Measurements from ENCODE around the gene AMOTL2. TPM values are rescaled to one million over a fixed set of nuclear protein-coding genes. Genes with fewer than 3 reads are reported as not detected.

The AMOTL2 gene
- total and polyA plus RNA-seq, 2 donors (not counting 1 experiment from before 2014, with no cell fraction given), result not detected

DNA sequence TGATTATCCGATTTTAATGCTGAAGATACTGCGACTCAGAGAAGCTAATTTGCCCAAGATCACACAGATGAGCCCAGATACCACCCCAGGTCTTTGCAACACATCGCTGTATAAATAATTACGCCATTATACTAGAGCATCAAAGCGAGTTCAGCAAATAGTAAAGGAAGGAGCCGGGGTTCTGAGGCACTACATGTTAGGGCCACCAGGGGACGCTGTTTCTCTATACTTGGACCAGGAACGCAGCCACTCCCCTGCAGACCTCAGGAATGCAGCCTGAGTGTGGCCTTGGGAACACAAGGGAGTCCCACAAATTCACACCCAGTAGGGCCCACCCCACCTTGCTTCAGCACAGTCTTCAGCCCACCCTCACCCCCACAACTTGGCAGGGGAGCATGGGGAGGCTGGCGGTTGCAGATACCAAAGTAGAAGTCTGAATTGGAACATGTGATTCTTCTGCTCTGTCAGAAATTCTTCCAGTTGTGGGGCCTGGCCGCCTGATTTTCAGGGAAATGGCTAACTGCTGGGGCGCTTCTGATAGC lies 65.8 kb downstream of the AMOTL2 start:
- H3K9me3 ChIP-seq (ENCODE audit: control extremely low read depth in 1 of 3, control insufficient read depth in 2 of 3, insufficient read depth in 1 of 3, low read length in 2 of 3), result peaks cover 0 to 5% (median 0%) of the 10 kb centered on the region in 3 donors
- no peak overlapping the region for H3K27ac ChIP-seq (ENCODE audit: low read length in 2 of 2)
- no peak overlapping the region for H3K9ac ChIP-seq (ENCODE audit: low read length)
- CTCF ChIA-PET, result interaction anchor here (0.6 to 3.3 kb wide), 12 partner anchors 8 to 1563 kb away, joined by 3 to 17 read pairs (median 4); no protein-coding TSS in a partner anchor
- Mint-ChIP-seq H3K9me3 (ENCODE audit: insufficient read depth) (no peaks in the 10 kb centered on the region), H3K27ac (no peak overlapping the region), H3K4me1 (peaks cover 3% of the 10 kb centered on the region), H3K4me3 (no peak overlapping the region), H3K27me3 (peaks cover 27% of the 10 kb centered on the region)
- intact Hi-C loops (cut with micrococcal nuclease), result loop anchor here (1.0 kb wide), 2 partner anchors 166 to 184 kb away; no protein-coding TSS in a partner anchor
- no peaks in the 10 kb centered on the region for H4K20me1 ChIP-seq (ENCODE audit: control insufficient read depth, insufficient read depth, low read length, poor library complexity, severe bottlenecking)
- POLR2A ChIA-PET, result no interaction called here
- no peaks in the 10 kb centered on the region for H3K79me2 ChIP-seq (ENCODE audit: control insufficient read depth, insufficient read depth, low read length)
- 22% methylated on average over 9 of the region's 11 CpGs for WGBS (ENCODE audit: insufficient coverage)
- H2AFZ ChIP-seq (ENCODE audit: insufficient read depth, low read depth, low read length, poor library complexity, severe bottlenecking), result peak overlapping the region; percentile 53
- no peaks in the 10 kb centered on the region for H3K36me3 ChIP-seq (replicated peaks in 1 of 2; ENCODE audit: control extremely low read depth in 1 of 2, control insufficient read depth in 1 of 2, extremely low read depth in 1 of 2, insufficient read depth in 2 of 2, low read length in 1 of 2)
- peak; percentile 66 for DNase-seq
- peaks cover 2 to 6% of the 10 kb centered on the region in 2 donors for H3K4me1 ChIP-seq (ENCODE audit: control insufficient read depth in 2 of 2, insufficient read depth in 2 of 2, low read length in 2 of 2)
- peak; percentile 80 for ATAC-seq (ENCODE audit: low read depth)
- H3K4me3 ChIP-seq (ENCODE audit: control extremely low read depth in 1 of 5, extremely low read depth in 1 of 5, insufficient read depth in 1 of 5, low read depth in 2 of 5, low read length in 4 of 5), result peak overlapping the region in 1 of 5 experiments; percentile 18
- peaks cover 0 to 28% (median 9%) of the 10 kb centered on the region in 4 experiments for H3K27me3 ChIP-seq (replicated peaks in 1 of 4; ENCODE audit: control extremely low read depth in 1 of 4, control insufficient read depth in 3 of 4, insufficient read depth in 4 of 4, low read length in 3 of 4)
- TF ChIP-seq, protein P1, sequence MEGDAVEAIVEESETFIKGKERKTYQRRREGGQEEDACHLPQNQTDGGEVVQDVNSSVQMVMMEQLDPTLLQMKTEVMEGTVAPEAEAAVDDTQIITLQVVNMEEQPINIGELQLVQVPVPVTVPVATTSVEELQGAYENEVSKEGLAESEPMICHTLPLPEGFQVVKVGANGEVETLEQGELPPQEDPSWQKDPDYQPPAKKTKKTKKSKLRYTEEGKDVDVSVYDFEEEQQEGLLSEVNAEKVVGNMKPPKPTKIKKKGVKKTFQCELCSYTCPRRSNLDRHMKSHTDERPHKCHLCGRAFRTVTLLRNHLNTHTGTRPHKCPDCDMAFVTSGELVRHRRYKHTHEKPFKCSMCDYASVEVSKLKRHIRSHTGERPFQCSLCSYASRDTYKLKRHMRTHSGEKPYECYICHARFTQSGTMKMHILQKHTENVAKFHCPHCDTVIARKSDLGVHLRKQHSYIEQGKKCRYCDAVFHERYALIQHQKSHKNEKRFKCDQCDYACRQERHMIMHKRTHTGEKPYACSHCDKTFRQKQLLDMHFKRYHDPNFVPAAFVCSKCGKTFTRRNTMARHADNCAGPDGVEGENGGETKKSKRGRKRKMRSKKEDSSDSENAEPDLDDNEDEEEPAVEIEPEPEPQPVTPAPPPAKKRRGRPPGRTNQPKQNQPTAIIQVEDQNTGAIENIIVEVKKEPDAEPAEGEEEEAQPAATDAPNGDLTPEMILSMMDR (IDR thresholded peaks at IDR 0.05), result peak; percentile 89
- no peak for TF ChIP-seq EZH2 (IDR thresholded peaks at IDR 0.05; ENCODE audit: borderline replicate concordance, insufficient read depth, low read depth, low read length, poor library complexity, severe bottlenecking)
- H3K4me2 ChIP-seq (replicated peaks; ENCODE audit: low read depth, low read length, poor library complexity, severe bottlenecking), result peak overlapping the region; percentile 41

DNA sequence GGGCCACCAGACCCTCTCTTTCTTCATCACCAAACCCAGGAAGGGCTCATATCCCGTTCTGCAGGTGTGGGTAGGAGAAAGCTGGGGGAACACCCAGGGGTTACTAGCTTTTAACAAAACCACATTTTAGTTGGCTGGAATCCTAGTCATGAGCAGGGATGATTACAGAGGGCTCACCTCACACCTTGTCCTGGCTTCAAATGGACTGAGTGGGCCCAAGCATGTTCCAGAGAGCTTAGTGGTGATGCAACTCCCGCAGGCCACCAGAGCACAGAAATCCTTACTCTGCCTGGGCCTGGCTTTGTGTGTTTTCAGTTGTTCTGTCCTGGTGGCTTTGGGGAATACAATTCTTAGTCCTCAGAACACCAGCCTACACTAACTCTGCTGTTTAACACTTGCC lies 66.8 kb downstream of the AMOTL2 start:
- no peak overlapping the region for H3K4me2 ChIP-seq (replicated peaks; ENCODE audit: low read depth, low read length, poor library complexity, severe bottlenecking)
- Mint-ChIP-seq H3K9me3 (ENCODE audit: insufficient read depth) (no peaks in the 10 kb centered on the region), H3K27me3 (peaks cover 27% of the 10 kb centered on the region), H3K4me1 (peaks cover 3% of the 10 kb centered on the region), H3K4me3 (no peak overlapping the region), H3K27ac (no peak overlapping the region)
- 100% methylated on average over 1 of the region's 2 CpGs for WGBS (ENCODE audit: insufficient coverage)
- TF ChIP-seq EZH2 (IDR thresholded peaks at IDR 0.05; ENCODE audit: borderline replicate concordance, insufficient read depth, low read depth, low read length, poor library complexity, severe bottlenecking), result no peak
- TF ChIP-seq, protein P1 (IDR thresholded peaks at IDR 0.05), result no peak
- intact Hi-C loops (cut with micrococcal nuclease), result no loop called here
- H4K20me1 ChIP-seq (ENCODE audit: control insufficient read depth, insufficient read depth, low read length, poor library complexity, severe bottlenecking), result no peaks in the 10 kb centered on the region
- no peak overlapping the region for H3K4me3 ChIP-seq (ENCODE audit: control extremely low read depth in 1 of 5, extremely low read depth in 1 of 5, insufficient read depth in 1 of 5, low read depth in 2 of 5, low read length in 4 of 5)
- no peak overlapping the region for H3K9ac ChIP-seq (ENCODE audit: low read length)
- ChIA-PET POLR2A (no interaction called here), CTCF (interaction anchor here (0.7 to 3.3 kb wide), 5 partner anchors 13 to 167 kb away, joined by 3 to 17 read pairs (median 7); no protein-coding TSS in a partner anchor)
- no peak overlapping the region for H2AFZ ChIP-seq (ENCODE audit: insufficient read depth, low read depth, low read length, poor library complexity, severe bottlenecking)
- H3K27ac ChIP-seq (ENCODE audit: low read length in 2 of 2), result no peak overlapping the region
- no peaks in the 10 kb centered on the region for H3K79me2 ChIP-seq (ENCODE audit: control insufficient read depth, insufficient read depth, low read length)
- no peak for DNase-seq
- H3K4me1 ChIP-seq (ENCODE audit: control insufficient read depth in 2 of 2, insufficient read depth in 2 of 2, low read length in 2 of 2), result peaks cover 2 to 5% of the 10 kb centered on the region in 2 donors
- peaks cover 0 to 23% (median 9%) of the 10 kb centered on the region in 4 experiments for H3K27me3 ChIP-seq (replicated peaks in 1 of 4; ENCODE audit: control extremely low read depth in 1 of 4, control insufficient read depth in 3 of 4, insufficient read depth in 4 of 4, low read length in 3 of 4)
- no peak for ATAC-seq (ENCODE audit: low read depth)
- peaks cover 0 to 4% (median 0%) of the 10 kb centered on the region in 3 donors for H3K9me3 ChIP-seq (ENCODE audit: control extremely low read depth in 1 of 3, control insufficient read depth in 2 of 3, insufficient read depth in 1 of 3, low read length in 2 of 3)
- no peaks in the 10 kb centered on the region for H3K36me3 ChIP-seq (replicated peaks in 1 of 2; ENCODE audit: control extremely low read depth in 1 of 2, control insufficient read depth in 1 of 2, extremely low read depth in 1 of 2, insufficient read depth in 2 of 2, low read length in 1 of 2)
